GM19328 (cell line): ENCODE measurements around the gene METTL8.

Experiments used
- ATAC-seq: cut with Tn5 transposase; IDR thresholded peaks from one replicate; pipeline ENCODE4 v1.9.1; 2021; ENCODE audit warnings: mild to moderate bottlenecking, moderate library complexity; ENCODE audit not compliant: unreplicated experiment

METTL8 gene

DNA sequence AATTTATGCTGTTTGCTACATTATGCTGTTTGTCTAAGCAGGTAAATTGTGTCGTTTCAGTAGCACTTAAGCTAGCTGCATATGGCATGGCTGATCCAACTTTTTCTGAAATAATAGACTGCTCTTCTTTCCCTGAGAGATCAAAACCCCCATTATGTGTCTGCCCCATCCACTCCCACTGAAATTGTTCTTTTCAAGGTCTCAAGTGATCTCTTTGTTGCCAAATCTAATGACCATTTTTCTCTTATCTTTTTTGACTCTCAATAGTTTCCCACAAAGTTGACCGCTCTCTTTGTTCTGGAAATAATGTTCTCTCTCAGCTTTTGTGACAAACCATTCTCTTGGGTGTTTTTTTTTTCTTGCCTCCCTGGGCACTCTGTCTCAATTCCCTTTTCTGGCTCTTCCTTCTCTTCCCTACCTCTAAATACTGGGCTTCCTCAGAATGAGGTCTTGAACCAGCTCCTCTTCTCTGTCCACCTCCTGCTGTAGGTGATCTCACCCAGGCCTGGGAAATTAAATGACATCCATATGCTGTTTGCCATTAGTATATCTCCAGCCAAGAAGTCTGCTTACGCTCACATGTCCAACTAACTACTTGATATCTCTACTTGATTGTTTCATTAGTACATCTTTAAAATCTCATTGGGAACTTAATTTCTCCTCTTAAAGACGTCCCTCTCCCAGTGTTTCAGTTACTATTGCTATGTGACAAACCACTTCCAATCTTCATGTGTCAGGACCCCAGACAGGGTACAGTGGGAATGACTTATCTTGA is 165.7 kb downstream of the METTL8 start:
- ATAC-seq, result no peak
